Right cardiac atrium (tissue), 5 donors: ENCODE results near the gene CDH4. TPM values are rescaled to one million over a fixed set of nuclear protein-coding genes. Genes with fewer than 3 reads are reported as not detected.

Source experiments
- ATAC-seq, 2 donors: fragments of 200-7000 bp; cut with Tn5 transposase; one replicate each; pipeline versions ENCODE4 v1.8.0 to v1.9.1; 2020; ENCODE audit warnings: moderate library complexity in 2 of 2, mild to moderate bottlenecking in 1 of 2
- DNase-seq, 3 donors: peaks; one replicate each; pipeline ENCODE4 v3.0.0-alpha.2; 2020
- H3K27ac ChIP-seq: one replicate; pipeline ENCODE4 v1.5.1; 2013; ENCODE audit warnings: mild to moderate bottlenecking, low read length, control low read depth, moderate library complexity
- H3K27me3 ChIP-seq: one replicate; pipeline ENCODE4 v1.6.1; 2013; ENCODE audit not compliant: control insufficient read depth, insufficient read depth
- H3K4me1 ChIP-seq: one replicate; pipeline ENCODE4 v1.6.1; 2013; ENCODE audit warnings: low read length; ENCODE audit not compliant: control insufficient read depth, insufficient read depth
- H3K4me3 ChIP-seq: one replicate; pipeline ENCODE4 v1.5.1; 2013; ENCODE audit warnings: low read length, control low read depth
- H3K9me3 ChIP-seq: one replicate; pipeline ENCODE4 v1.6.1; 2013; ENCODE audit warnings: low read length; ENCODE audit not compliant: control insufficient read depth
- WGBS: extraction: QIAGEN DNeasy Blood & Tissue Kit; methylation state at CpG from one replicate; pipeline ENCODE4 v1.1.7; 2013; 5-methylcytosine and 5-hydroxymethylcytosine counted together
- intact Hi-C, 4 donors: fragments of 100-400 bp; cut with DNase I; formaldehyde crosslinking; loops; one replicate each; pipeline versions ENCODE4 v1.11.0 to v1.14.0; 2022 to 2023
- polyA plus RNA-seq: library from polyadenylated mRNA; stranded (reverse); fragments of 200-250 nt; gene quantifications from one replicate; pipeline ENCODE4 v1.2.3, GENCODE V29; 2013
- total RNA-seq, 4 donors: library from RNA; stranded (reverse); fragmentation: NEBNext Ultra II Directional; extraction: Animal tissue kit (Norgen Biotek cat#: 25700); gene quantifications; one replicate each; pipeline ENCODE4 v1.2.1, GENCODE V29; 2021
- donor health status: healthy with polysubstance abuse.
- donor health status: DM: no; HTN: yes; CAD: no.
- donor health status: DM: no; HTN: no; CAD: no.
- donor health status: DM: no; HTN: yes; CAD: no; lungs with severe emphysema.
- donor health status: DM: yes; HTN: yes; CAD: no.

CDH4 gene
- total and polyA plus RNA-seq, 5 donors = 0.21 to 1.0 (median 0.39) TPM

GRCh38 chr20:61699495-61700374 lies 447.7 kb downstream of the CDH4 start:
- ATAC-seq (peak in 1 of 2 donors; percentile 79), DNase-seq (peak in 2 of 3 donors; percentile 23 to 41)
- Histone ChIP-seq H3K4me1 (peaks cover 3% of the 10 kb centered on the region), H3K9me3 (no peaks in the 10 kb centered on the region), H3K27ac (no peak overlapping the region), H3K27me3 (no peaks in the 10 kb centered on the region), H3K4me3 (no peak overlapping the region)
- intact Hi-C loops = no loop called here
- 64% methylated on average over 31 of the region's 31 CpGs for WGBS

- H3K27me3 ChIP-seq = no peaks in the 10 kb centered on the region
- H3K4me1 ChIP-seq = peaks cover 3% of the 10 kb centered on the region
- ATAC-seq = no peak
- intact Hi-C loops = no loop called here
- DNase-seq = peak in 1 of 3 donors; percentile 42
- H3K9me3 ChIP-seq = no peaks in the 10 kb centered on the region
- no peak overlapping the region for H3K4me3 ChIP-seq
- no peak overlapping the region for H3K27ac ChIP-seq
- WGBS = 94% methylated on average over 24 of the region's 24 CpGs
These were observed 448.6 kb downstream of the CDH4 start for GRCh38 chr20:61700595-61701140.

GRCh38 chr20:61701401-61701800 lies 449.3 kb downstream of the CDH4 start:
- DNase-seq (peak in 1 of 3 donors; percentile 23), ATAC-seq (no peak)
- Histone ChIP-seq H3K4me1 (peaks cover 3% of the 10 kb centered on the region), H3K9me3 (no peaks in the 10 kb centered on the region), H3K27me3 (no peaks in the 10 kb centered on the region), H3K4me3 (no peak overlapping the region), H3K27ac (no peak overlapping the region)
- WGBS = 88% methylated on average over 14 of the region's 14 CpGs
- intact Hi-C loops = no loop called here

- WGBS = 70% methylated on average over 12 of the region's 12 CpGs
These were observed 449.7 kb downstream of the CDH4 start for GRCh38 chr20:61701802-61702201.

GRCh38 chr20:61702246-61702645 lies 450.2 kb downstream of the CDH4 start:
- no peak overlapping the region for H3K27ac ChIP-seq
- H3K27me3 ChIP-seq = no peaks in the 10 kb centered on the region
- 87% methylated on average over 16 of the region's 16 CpGs for WGBS
- H3K4me3 ChIP-seq = no peak overlapping the region
- peak in 1 of 3 donors; percentile 10 for DNase-seq
- no peaks in the 10 kb centered on the region for H3K9me3 ChIP-seq
- intact Hi-C loops = no loop called here
- H3K4me1 ChIP-seq = peaks cover 3% of the 10 kb centered on the region
- ATAC-seq = no peak

More at GRCh38 chr20:61701802-61702201, 449.7 kb downstream of the CDH4 start:
- no peak overlapping the region for H3K4me3 ChIP-seq
- peaks cover 3% of the 10 kb centered on the region for H3K4me1 ChIP-seq
- DNase-seq (peak in 1 of 3 donors; percentile 3), ATAC-seq (no peak)
- no peaks in the 10 kb centered on the region for H3K9me3 ChIP-seq
- intact Hi-C loops = no loop called here
- no peak overlapping the region for H3K27ac ChIP-seq
- H3K27me3 ChIP-seq = no peaks in the 10 kb centered on the region

GRCh38 chr20:61704661-61705060 lies 452.6 kb downstream of the CDH4 start:
- intact Hi-C loops = no loop called here
- Histone ChIP-seq H3K4me1 (no peaks in the 10 kb centered on the region), H3K4me3 (no peak overlapping the region), H3K27me3 (no peaks in the 10 kb centered on the region), H3K9me3 (no peaks in the 10 kb centered on the region), H3K27ac (no peak overlapping the region)
- DNase-seq = peak in 1 of 3 donors; percentile 21
- no peak for ATAC-seq
- 66% methylated on average over 7 of the region's 7 CpGs for WGBS

DNA sequence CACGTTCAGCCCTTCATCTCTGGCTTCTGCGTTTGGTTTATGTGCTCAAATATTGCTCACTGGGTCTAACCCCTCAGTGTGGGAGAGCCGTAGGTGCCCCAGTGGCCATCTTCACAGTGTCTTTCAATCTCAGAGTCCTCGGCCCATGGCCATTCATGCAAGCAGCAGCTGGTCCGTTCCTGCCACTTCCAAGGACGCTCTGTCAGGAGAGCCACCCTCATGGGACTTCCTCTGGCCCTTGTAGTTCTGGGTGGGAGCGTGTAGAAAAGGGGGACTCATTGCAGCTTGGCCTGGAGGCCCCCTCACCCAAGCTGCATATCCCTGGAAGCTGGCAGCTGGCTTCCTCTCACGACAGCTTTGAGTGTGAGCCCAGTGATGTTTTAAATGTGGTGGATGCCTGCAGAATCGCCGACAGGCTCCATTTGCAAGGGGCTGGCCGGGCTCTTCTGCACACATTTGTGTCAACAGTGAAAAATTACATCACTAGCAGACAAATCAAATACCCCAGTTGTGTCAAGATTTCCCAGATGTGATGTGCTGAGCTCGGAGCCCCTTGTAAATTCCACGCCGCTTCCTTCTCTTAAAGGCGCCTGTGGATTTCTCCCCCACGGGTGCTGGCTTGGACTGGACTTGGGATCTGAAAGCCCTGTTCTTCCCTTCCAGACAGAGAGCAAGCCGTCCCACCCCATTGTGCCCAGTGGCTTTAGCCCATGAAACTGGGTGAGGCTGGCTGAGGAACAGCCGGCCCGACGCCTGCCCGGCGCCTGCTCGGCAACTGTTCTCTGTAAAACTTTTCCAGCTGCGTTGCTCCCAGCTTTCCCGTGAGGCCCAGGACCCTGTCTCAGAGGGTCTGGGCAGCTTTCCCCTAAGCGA lies 453.6 kb downstream of the CDH4 start:
- 70% methylated on average over 26 of the region's 26 CpGs for WGBS
- H3K27ac ChIP-seq = no peak overlapping the region

DNA sequence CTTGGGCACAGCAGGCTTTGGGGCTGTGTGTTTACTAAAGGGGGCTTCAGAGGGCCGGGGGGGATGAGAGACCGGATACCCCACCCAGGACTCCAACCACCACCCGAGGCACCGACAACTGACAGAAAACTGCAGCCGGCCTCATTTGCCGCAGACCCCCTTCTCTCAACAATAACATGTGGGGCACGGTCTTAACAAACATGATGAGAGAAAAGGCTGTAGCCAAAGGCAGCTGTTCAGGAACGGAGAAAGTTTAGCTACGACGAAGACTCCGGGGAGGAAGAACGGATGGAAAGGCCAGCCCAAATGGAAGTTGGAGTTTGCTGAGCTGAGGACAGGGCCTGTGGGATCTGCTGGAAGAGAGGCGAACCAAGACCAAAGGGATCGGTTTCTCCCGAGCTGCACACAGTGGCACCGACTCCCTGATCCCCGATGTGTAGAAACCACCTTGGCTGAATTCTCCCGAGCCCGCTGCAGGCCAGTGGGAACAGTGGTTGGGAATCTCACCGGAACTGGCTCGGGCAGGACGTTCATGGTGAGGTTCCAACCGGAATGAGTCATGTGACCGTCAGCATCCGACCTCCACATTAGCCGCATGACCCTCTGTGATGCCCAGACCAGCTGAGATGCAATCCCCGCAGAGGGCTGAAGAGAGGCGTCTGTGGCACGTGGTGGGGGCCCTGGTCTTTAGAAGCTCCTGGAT lies 454.3 kb downstream of the CDH4 start:
- ATAC-seq = no peak
- 87% methylated on average over 29 of the region's 29 CpGs for WGBS
- intact Hi-C loops = no loop called here

More for the DNA sequence above, 453.6 kb downstream of the CDH4 start:
- DNase-seq (peak in 1 of 3 donors; percentile 1), ATAC-seq (no peak)
- Histone ChIP-seq H3K4me3 (no peak overlapping the region), H3K9me3 (no peaks in the 10 kb centered on the region), H3K27me3 (no peaks in the 10 kb centered on the region), H3K4me1 (no peaks in the 10 kb centered on the region)
- intact Hi-C loops = no loop called here

GRCh38 chr20:61708891-61709290 lies 456.8 kb downstream of the CDH4 start:
- no peak overlapping the region for H3K27ac ChIP-seq
- no peaks in the 10 kb centered on the region for H3K9me3 ChIP-seq
- intact Hi-C loops = no loop called here
- no peak overlapping the region for H3K4me3 ChIP-seq
- H3K4me1 ChIP-seq = no peaks in the 10 kb centered on the region
- peak in 1 of 3 donors; percentile 41 for DNase-seq
- WGBS = 87% methylated on average over 11 of the region's 11 CpGs
- ATAC-seq = no peak
- no peaks in the 10 kb centered on the region for H3K27me3 ChIP-seq

More for the DNA sequence above, 454.3 kb downstream of the CDH4 start:
- H3K9me3 ChIP-seq = no peaks in the 10 kb centered on the region
- no peak overlapping the region for H3K4me3 ChIP-seq
- H3K4me1 ChIP-seq = no peaks in the 10 kb centered on the region
- peak in 1 of 3 donors; percentile 18 for DNase-seq
- no peaks in the 10 kb centered on the region for H3K27me3 ChIP-seq
- no peak overlapping the region for H3K27ac ChIP-seq

DNA sequence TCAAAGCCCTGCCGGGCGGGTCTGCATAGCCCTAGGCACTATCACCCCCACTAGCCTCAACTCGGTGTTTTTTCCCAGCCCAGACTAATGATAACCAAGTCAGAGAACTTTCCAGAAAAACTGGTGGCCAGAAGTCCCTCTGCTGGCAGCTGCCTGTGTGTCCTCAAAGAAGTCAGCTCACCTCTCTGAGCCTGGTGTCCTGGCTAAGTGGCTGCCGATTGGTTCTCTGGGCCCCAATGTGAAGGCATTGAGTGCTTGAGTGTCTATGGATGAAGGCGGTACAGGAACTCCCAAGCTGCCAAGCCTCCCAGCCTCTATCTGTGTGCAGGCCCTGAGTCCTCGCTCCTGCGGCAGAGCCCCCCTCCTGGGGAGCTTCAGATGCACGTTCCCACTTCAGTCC lies 458.0 kb downstream of the CDH4 start:
- H3K4me3 ChIP-seq = no peak overlapping the region
- H3K27ac ChIP-seq = no peak overlapping the region
- no peak for ATAC-seq
- no peaks in the 10 kb centered on the region for H3K9me3 ChIP-seq
- no peaks in the 10 kb centered on the region for H3K27me3 ChIP-seq
- DNase-seq = peak in 1 of 3 donors; percentile 11
- intact Hi-C loops = no loop called here
- WGBS = 79% methylated on average over 8 of the region's 8 CpGs
- no peaks in the 10 kb centered on the region for H3K4me1 ChIP-seq
